GM06990 (cell line): ENCODE data around the gene NR1D2.

ENCODE experiments used
- DNase-seq: peaks from one replicate; pipeline ENCODE4 v3.0.0-alpha.2; 2011; ENCODE audit not compliant: insufficient read length; ENCODE audit errors: extremely low read depth
- H3K27me3 ChIP-seq: replicated peaks from 2 replicates; pipeline ENCODE4 v1.6.0; 2011; ENCODE audit warnings: low read length; ENCODE audit not compliant: control insufficient read depth, insufficient read depth
- H3K36me3 ChIP-seq: 2 replicates; pipeline ENCODE4 v1.5.1; 2011; ENCODE audit warnings: low read length; ENCODE audit not compliant: control insufficient read depth, insufficient read depth
- H3K4me3 ChIP-seq: replicated peaks from 2 replicates; pipeline ENCODE4 v1.5.1; 2011; ENCODE audit warnings: low read depth, mild to moderate bottlenecking, control low read depth, low read length
- TF ChIP-seq, protein P1 (sequence below): IDR thresholded peaks from 2 replicates; pipeline ENCODE4 v1.5.1; 2011; ENCODE audit warnings: low read length, control low read depth, mild to moderate bottlenecking, inconsistent platforms; ENCODE audit not compliant: insufficient read depth, poor library complexity, severe bottlenecking

Gene NR1D2

DNA sequence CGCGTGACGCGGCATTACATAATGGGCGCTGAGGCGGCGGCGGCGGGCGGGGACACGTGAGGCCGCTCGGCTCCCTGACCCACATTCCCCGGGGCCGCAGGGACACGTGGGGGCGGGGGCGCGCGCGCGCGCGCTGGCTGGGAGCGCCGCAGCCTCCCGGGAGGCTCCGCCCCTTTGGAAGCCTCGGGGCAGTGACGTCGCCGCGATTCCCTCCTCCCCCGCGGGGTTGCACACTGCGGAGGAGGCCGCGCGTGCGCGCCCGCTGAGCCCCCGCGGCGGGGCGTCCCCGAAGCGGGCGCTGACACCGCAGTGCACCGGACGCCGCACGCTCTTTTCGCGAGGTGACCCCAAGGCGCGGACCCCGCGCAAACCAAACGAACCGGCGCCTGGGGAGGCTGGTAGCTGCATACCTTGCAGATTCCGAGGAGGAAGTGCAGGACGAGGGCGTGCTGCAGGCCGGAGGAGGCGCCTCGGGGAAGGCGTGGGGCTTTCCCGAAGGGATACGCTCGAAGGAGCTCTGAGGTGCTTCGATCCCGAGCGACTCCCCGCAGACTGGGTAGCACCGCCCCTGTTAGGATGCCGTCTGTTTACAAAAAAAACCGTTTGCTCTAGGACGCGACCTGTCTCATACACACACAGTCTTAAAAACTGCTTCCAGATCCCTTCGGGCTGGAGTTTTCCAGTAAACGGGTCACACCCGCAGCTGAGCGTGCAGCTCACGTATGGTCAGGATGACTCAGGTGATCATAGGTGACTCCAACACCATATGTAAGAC is 1.0 kb downstream of the NR1D2 start:
- Histone ChIP-seq H3K27me3 (no peaks in the 10 kb centered on the region), H3K4me3 (peak overlapping the region; percentile 88), H3K36me3 (no peaks in the 10 kb centered on the region)
- TF ChIP-seq, protein P1, sequence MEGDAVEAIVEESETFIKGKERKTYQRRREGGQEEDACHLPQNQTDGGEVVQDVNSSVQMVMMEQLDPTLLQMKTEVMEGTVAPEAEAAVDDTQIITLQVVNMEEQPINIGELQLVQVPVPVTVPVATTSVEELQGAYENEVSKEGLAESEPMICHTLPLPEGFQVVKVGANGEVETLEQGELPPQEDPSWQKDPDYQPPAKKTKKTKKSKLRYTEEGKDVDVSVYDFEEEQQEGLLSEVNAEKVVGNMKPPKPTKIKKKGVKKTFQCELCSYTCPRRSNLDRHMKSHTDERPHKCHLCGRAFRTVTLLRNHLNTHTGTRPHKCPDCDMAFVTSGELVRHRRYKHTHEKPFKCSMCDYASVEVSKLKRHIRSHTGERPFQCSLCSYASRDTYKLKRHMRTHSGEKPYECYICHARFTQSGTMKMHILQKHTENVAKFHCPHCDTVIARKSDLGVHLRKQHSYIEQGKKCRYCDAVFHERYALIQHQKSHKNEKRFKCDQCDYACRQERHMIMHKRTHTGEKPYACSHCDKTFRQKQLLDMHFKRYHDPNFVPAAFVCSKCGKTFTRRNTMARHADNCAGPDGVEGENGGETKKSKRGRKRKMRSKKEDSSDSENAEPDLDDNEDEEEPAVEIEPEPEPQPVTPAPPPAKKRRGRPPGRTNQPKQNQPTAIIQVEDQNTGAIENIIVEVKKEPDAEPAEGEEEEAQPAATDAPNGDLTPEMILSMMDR, result no peak
- peak; percentile 98 for DNase-seq

- no peak for DNase-seq
- Histone ChIP-seq H3K4me3 (no peak overlapping the region), H3K36me3 (no peaks in the 10 kb centered on the region), H3K27me3 (no peaks in the 10 kb centered on the region)
- TF ChIP-seq, protein P1, result no peak
Measured at GRCh38 chr3:23948761-23949160, 3.7 kb downstream of the NR1D2 start.

- no peak for DNase-seq
- Histone ChIP-seq H3K27me3 (no peaks in the 10 kb centered on the region), H3K36me3 (no peaks in the 10 kb centered on the region), H3K4me3 (peak overlapping the region; percentile 19; the same call in 1 of the 2 replicates)
- TF ChIP-seq, protein P1, result no peak
Measured at GRCh38 chr3:23949784-23950183, 4.7 kb downstream of the NR1D2 start.

DNA sequence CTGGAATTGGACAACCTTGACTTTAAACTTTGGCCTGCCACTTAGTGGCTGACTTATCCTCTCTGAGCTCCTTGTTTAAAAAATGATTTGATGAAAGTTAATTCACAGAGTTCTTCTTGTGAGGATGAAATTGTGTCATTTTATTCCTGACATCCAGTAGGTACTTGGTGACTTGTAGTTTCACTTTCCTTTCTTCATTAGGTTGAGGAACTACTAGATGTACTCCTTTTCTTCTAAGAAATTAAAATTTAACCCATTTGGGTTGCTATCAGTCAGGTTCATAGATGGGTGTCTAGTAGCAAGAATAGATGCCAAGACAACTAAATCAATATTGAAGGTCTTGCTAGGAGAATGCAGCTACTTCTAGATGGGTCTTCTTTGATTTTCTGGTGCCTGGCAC is 5.2 kb downstream of the NR1D2 start:
- no peaks in the 10 kb centered on the region for H3K36me3 ChIP-seq
- H3K4me3 ChIP-seq, result peak overlapping the region; percentile 19
- TF ChIP-seq, protein P1, result no peak
- no peaks in the 10 kb centered on the region for H3K27me3 ChIP-seq
- peak; percentile 32 for DNase-seq

DNA sequence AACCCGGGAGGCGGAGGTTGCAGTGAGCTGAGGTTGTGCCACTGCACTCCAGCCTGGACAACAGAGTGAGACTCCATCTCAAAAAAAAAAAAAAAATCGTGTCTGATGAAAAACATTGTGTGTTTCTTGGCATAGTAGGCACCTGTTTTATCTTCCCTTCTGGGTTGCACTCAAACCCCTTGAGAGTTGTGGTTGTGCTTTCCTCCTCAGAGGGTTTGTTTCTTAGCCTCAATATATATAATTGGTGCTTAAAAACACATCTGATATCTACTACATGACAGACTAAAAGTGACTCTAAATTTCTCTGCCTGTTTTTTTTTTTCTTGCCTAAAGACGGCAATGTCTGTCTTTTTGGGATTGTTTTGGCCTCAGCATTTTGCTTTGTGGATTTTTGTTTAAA is 7.6 kb downstream of the NR1D2 start:
- H3K36me3 ChIP-seq, result no peaks in the 10 kb centered on the region
- H3K4me3 ChIP-seq, result no peak overlapping the region
- DNase-seq, result peak; percentile 50
- H3K27me3 ChIP-seq, result no peaks in the 10 kb centered on the region
- TF ChIP-seq, protein P1, result no peak

- H3K36me3 ChIP-seq, result no peaks in the 10 kb centered on the region
- TF ChIP-seq, protein P1, result no peak
- no peak overlapping the region for H3K4me3 ChIP-seq
- no peak for DNase-seq
- H3K27me3 ChIP-seq, result no peaks in the 10 kb centered on the region
Measured at GRCh38 chr3:23953523-23953922, 8.4 kb downstream of the NR1D2 start.
